K562 (cell line): Measurements from ENCODE around the gene ACADSB. TPM values are rescaled to one million over a fixed set of nuclear protein-coding genes. Genes with fewer than 3 reads are reported as not detected.

Source experiments
- ATAC-seq: fragments of 200-7000 bp; cut with Tn5 transposase; 3 replicates; pipeline ENCODE4 v1.9.1; 2020; ENCODE audit warnings: moderate library complexity
- BruUV-seq: library from RNA; stranded (reverse); fragments of 400-500 nt; replicated peaks from 2 replicates; lab custom pipeline; 2021; lab: Mats Ljungman, UMichigan
- CTCF ChIA-PET: fragments of 300-600 bp; formaldehyde crosslinking; extraction: SDS; loops from one replicate; lab custom pipeline; 2021; ENCODE audit warnings: low intra/inter-chr PET ratio; lab: Yijun Ruan, JAX
- POLR2A ChIA-PET: fragments of 300-600, 350-650 bp; sonication (Branson Sonifier 250); formaldehyde crosslinking; extraction: SDS; loops from one replicate; lab custom pipeline; 2021; ENCODE audit warnings: antibody characterized with exemption, inconsistent platforms; lab: Yijun Ruan, JAX
- DNase-seq, 4 experiments: peaks; one replicate each; pipeline versions ENCODE4 v3.0.0 to v3.0.0-alpha.2; 2011 to 2018; ENCODE audit warnings: low spot score in 3 of 4, mixed read lengths in 3 of 4; ENCODE audit errors: extremely low read depth in 1 of 4
- FAIRE-seq: peaks from 2 replicates; lab custom pipeline; 2011; peaks lifted over from hg19 to GRCh38; lab: Jason Lieb, UNC
- H2AFZ ChIP-seq: 2 replicates; pipeline ENCODE4 v1.6.0; 2011; ENCODE audit warnings: low read depth, low read length, control low read depth, inconsistent platforms
- H3K27ac ChIP-seq: fragments of 200-600 bp; 3 replicates; pipeline ENCODE4 v1.8.0; 2011; ENCODE audit warnings: low read depth, mild to moderate bottlenecking, control low read depth, inconsistent platforms, low read length, moderate library complexity, mixed read lengths; ENCODE audit errors: extremely low read depth
- H3K27me3 ChIP-seq, 2 experiments: fragments of 300-600 bp in 1 of 2; 2 replicates in 1 of 2; 3 replicates in 1 of 2; pipeline versions ENCODE4 v1.6.0 to v1.8.0; 2011; ENCODE audit warnings: inconsistent platforms in 2 of 2, low read length in 2 of 2, mild to moderate bottlenecking in 1 of 2, mixed read lengths in 1 of 2, moderate library complexity in 1 of 2; ENCODE audit not compliant: control insufficient read depth in 2 of 2, insufficient read depth in 2 of 2
- H3K36me3 ChIP-seq: fragments of 300-600 bp; 3 replicates; pipeline ENCODE4 v1.8.0; 2011; ENCODE audit warnings: mild to moderate bottlenecking, low read length, inconsistent platforms; ENCODE audit not compliant: control insufficient read depth, insufficient read depth
- H3K4me1 ChIP-seq, 2 experiments: fragments of 200-600 bp in 1 of 2; replicated peaks in 1 of 2; 2 replicates in 1 of 2; 3 replicates in 1 of 2; pipeline versions ENCODE4 v1.5.1 to v1.8.0; 2011; ENCODE audit warnings: inconsistent platforms in 2 of 2, low read length in 2 of 2, mild to moderate bottlenecking in 1 of 2, mixed read lengths in 1 of 2, moderate library complexity in 1 of 2; ENCODE audit not compliant: control insufficient read depth in 2 of 2, insufficient read depth in 2 of 2
- H3K4me2 ChIP-seq: 2 replicates; pipeline ENCODE4 v1.6.1; 2011; ENCODE audit warnings: low read length, control low read depth, inconsistent platforms, mixed read lengths; ENCODE audit not compliant: insufficient read depth
- H3K4me3 ChIP-seq: fragments of 200-600 bp; sonication (generic), shearing (Covaris generic); 2 replicates; pipeline ENCODE4 v1.5.1; 2016; ENCODE audit warnings: control low read depth, inconsistent platforms
- H3K79me2 ChIP-seq: fragments of 200-600 bp; 3 replicates; pipeline ENCODE4 v1.8.0; 2011; ENCODE audit warnings: low read length, inconsistent platforms; ENCODE audit not compliant: control insufficient read depth, insufficient read depth
- H3K9ac ChIP-seq, 2 experiments: 2 replicates each; pipeline versions ENCODE4 v1.6.0 to v1.6.1; 2011; ENCODE audit warnings: low read depth in 2 of 2, low read length in 2 of 2, control low read depth in 1 of 2, inconsistent platforms in 1 of 2, mild to moderate bottlenecking in 1 of 2, mixed read lengths in 1 of 2; ENCODE audit not compliant: insufficient read depth in 1 of 2
- H3K9me1 ChIP-seq: one replicate; pipeline ENCODE4 v1.6.0; 2011; ENCODE audit warnings: inconsistent platforms, mild to moderate bottlenecking, low read length, moderate library complexity; ENCODE audit not compliant: control insufficient read depth, insufficient read depth
- H3K9me3 ChIP-seq: replicated peaks from 2 replicates; pipeline ENCODE4 v1.5.1; 2011; ENCODE audit warnings: low read depth, low read length, inconsistent platforms; ENCODE audit not compliant: control insufficient read depth, insufficient read depth
- H4K20me1 ChIP-seq: replicated peaks from 2 replicates; pipeline ENCODE4 v1.6.1; 2011; ENCODE audit warnings: low read length, inconsistent platforms, mixed read lengths; ENCODE audit not compliant: control insufficient read depth, insufficient read depth
- DPF2 ChIP-seq: fragments of 450-650 bp; IDR thresholded peaks from 2 replicates; pipeline ENCODE4 v1.6.1; 2016
- ELF1 ChIP-seq: fragments of 200-800 bp; sonication (Bioruptor generic); IDR thresholded peaks from 2 replicates; pipeline ENCODE4 v1.6.1; 2016; ENCODE audit warnings: missing genetic modification characterization, missing compliant biosample characterization
- ETS2 ChIP-seq: IDR thresholded peaks from 2 replicates; pipeline ENCODE4 v1.6.1; 2016; ENCODE audit warnings: borderline replicate concordance, missing genetic modification characterization, mild to moderate bottlenecking, moderate library complexity, missing compliant biosample characterization; ENCODE audit not compliant: poor library complexity, severe bottlenecking
- FOXA1 ChIP-seq: fragments of 450-650 bp; IDR thresholded peaks from 2 replicates; pipeline ENCODE4 v1.6.1; 2016; ENCODE audit warnings: mild to moderate bottlenecking, borderline replicate concordance
- HMG20B ChIP-seq: fragments of 250-450 bp; sonication (Bioruptor Pico); IDR thresholded peaks from 2 replicates; pipeline ENCODE4 v1.5.0; 2021; ENCODE audit warnings: mild to moderate bottlenecking
- KLF13 ChIP-seq: fragments of 450-650 bp; IDR thresholded peaks from 2 replicates; pipeline ENCODE4 v1.6.1; 2016; ENCODE audit warnings: missing genetic modification characterization, low read depth, mild to moderate bottlenecking, missing compliant biosample characterization, moderate library complexity, borderline replicate concordance
- SAFB2 ChIP-seq: fragments of 200-400 bp; formaldehyde crosslinking; IDR thresholded peaks from 2 replicates; pipeline ENCODE4 v1.6.1; 2018; ENCODE audit warnings: borderline replicate concordance, low read length, low read depth, moderate library complexity; ENCODE audit not compliant: severe bottlenecking
- ZNF140 ChIP-seq: fragments of 250-450 bp; sonication (Bioruptor Pico); IDR thresholded peaks from 2 replicates; pipeline ENCODE4 v1.8.0; 2021; ENCODE audit warnings: moderate library complexity, mild to moderate bottlenecking, inconsistent platforms
- ZNF778 ChIP-seq: fragments of 450-650 bp; formaldehyde crosslinking; IDR thresholded peaks from 2 replicates; pipeline ENCODE4 v1.4.0; 2020; ENCODE audit warnings: mild to moderate bottlenecking, moderate library complexity
- WGBS: fragments of 100-300 bp; shearing (Covaris generic); methylation state at CpG from one replicate; pipeline ENCODE4 v1.1.6; 2016; ENCODE audit warnings: low coverage, mixed read lengths; ENCODE audit not compliant: insufficient coverage; ENCODE audit errors: missing lambda C conversion rate; 5-methylcytosine and 5-hydroxymethylcytosine counted together
- in situ Hi-C: fragments of 300-500 bp; cut with MboI; formaldehyde crosslinking; loops from 4 replicates; pipeline ENCODE4 v1.15.0; 2018; ENCODE audit warnings: inconsistent platforms, mixed read lengths
- intact Hi-C: fragments of 100-400 bp; cut with micrococcal nuclease; formaldehyde crosslinking; loops from 2 replicates; pipeline ENCODE4 v1.14.2; 2022
- polyA plus RNA-seq, 8 experiments: library from polyadenylated mRNA; depleted of rRNA in 4 of 8; stranded (reverse) in 5 of 8; unstranded in 3 of 8; fragments of >200 nt; fragmentation: Nextera tagmentation in 2 of 8; fragmentation: Illumina TruSeq in 1 of 8; extraction: Ambion mirVana in 2 of 8; extraction: Trizol in 1 of 8; gene quantifications; 2 replicates each; pipeline versions ENCODE4 v1.2.1 to v1.2.3, GENCODE V29; 2011 to 2014; ENCODE audit warnings: inconsistent platforms in 1 of 8, missing spikeins in 1 of 8
- total RNA-seq, 7 experiments: library from RNA; depleted of rRNA in 6 of 7; stranded (reverse); fragments of >200 nt in 6 of 7; fragmentation: Illumina TruSeq in 2 of 7; extraction: Trizol in 2 of 7; gene quantifications; 2 replicates each; pipeline versions ENCODE4 v1.2.1 to v1.2.3, GENCODE V29; 2011 to 2021; ENCODE audit warnings: low replicate concordance in 1 of 7

The ACADSB gene
- total and polyA plus RNA-seq, 9 of the 15 experiments (the other 6 are each of a cell fraction or from before 2014, with no cell fraction given) = 2.9 to 9.1 (median 5.8) TPM

DNA sequence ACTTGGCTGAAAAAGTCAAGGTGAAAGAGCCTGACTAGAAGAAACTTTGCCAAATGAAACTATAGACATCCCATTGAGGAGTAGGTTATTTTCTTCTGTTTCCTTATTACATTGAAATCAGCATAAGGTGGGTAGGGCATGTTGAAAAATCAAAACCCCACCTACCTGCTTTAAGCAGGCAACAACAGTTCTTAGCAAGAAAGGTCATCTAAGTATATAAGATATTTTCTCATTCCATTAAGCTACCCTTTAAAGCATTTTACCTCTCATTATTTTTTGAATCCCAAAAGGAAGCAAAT, 30.8 kb downstream of the ACADSB start:
- Histone ChIP-seq H3K36me3 (no peaks in the 10 kb centered on the region), H3K4me2 (no peak overlapping the region), H3K27me3 (no peaks in the 10 kb centered on the region), H3K9me3 (no peaks in the 10 kb centered on the region), H2AFZ (no peak overlapping the region), H3K79me2 (no peaks in the 10 kb centered on the region), H3K9me1 (no peaks in the 10 kb centered on the region), H3K27ac (no peak overlapping the region), H3K9ac (no peak overlapping the region), H3K4me3 (no peak overlapping the region), H4K20me1 (no peaks in the 10 kb centered on the region), H3K4me1 (no peaks in the 10 kb centered on the region)
- FAIRE-seq = no peak
- in situ Hi-C loops = loop anchor here (25.0 kb wide), 1 partner anchor 923 kb away; no protein-coding TSS in a partner anchor
- ATAC-seq = no peak
- no TSS peak for BruUV-seq
- ChIA-PET CTCF (no interaction called here), POLR2A (no interaction called here)
- intact Hi-C loops = no loop called here
- no peak for DNase-seq
- TF ChIP-seq ETS2 (no peak), FOXA1 (no peak), KLF13 (no peak), ZNF140 (no peak), ZNF778 (CRISPR knock-in tag) (no peak)

DNA sequence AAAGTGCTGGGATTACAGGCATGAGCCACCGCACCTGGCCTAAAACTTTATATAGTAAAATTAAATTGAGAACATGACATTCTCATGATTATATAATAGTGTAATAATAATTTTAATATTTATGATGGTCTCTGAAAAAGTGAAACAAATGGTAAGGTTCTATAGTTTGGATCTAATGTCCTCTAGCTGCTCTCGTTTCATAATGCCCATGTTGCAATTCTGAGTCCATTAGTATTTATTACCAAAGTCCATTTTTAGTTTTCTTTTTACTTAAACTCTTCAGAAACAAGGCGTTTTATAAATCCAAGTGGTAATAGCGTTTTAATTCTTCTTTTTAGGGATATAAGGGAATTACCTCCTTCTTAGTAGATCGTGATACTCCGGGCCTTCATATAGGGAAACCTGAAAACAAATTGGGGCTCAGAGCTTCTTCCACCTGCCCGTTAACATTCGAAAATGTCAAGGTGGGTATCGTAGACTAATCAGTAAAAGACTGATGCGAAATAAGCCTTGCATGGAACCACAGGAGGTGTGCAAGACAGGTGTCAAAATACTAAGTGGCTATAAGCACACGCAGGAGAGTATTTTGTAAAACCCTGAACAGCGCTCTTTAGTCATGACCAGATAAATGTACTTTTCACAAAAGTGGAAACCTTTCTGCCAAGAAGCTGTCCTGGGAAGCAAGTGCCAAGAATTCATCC, 34.1 kb downstream of the ACADSB start:
- no peaks in the 10 kb centered on the region for H3K36me3 ChIP-seq
- no peaks in the 10 kb centered on the region for H3K4me1 ChIP-seq
- POLR2A ChIA-PET = interaction anchor here (1.0 to 1.4 kb wide), 2 partner anchors 9 to 18 kb away, joined by 3 to 4 read pairs; no protein-coding TSS in a partner anchor
- BruUV-seq = no TSS peak
- no peak overlapping the region for H2AFZ ChIP-seq
- no peak overlapping the region for H3K4me2 ChIP-seq
- in situ Hi-C loops = loop anchor here (5.0 to 25.0 kb wide), 3 partner anchors 342 to 919 kb away; no protein-coding TSS in a partner anchor
- TF ChIP-seq HMG20B (CRISPR knock-in tag) (no peak), DPF2 (no peak), ELF1 (tag) (no peak), SAFB2 (no peak)
- TF ChIP-seq, all 486 proteins: peak for 0
- Histone ChIP-seq H4K20me1 (no peaks in the 10 kb centered on the region), H3K4me3 (no peak overlapping the region), H3K9ac (no peak overlapping the region), H3K9me3 (no peaks in the 10 kb centered on the region), H3K9me1 (no peaks in the 10 kb centered on the region), H3K27ac (no peak overlapping the region), H3K27me3 (no peaks in the 10 kb centered on the region), H3K79me2 (no peaks in the 10 kb centered on the region)
- ATAC-seq = no peak; the same call in 2 of the 3 replicates
- no peak for DNase-seq
- intact Hi-C loops = loop anchor here (1.0 to 10.0 kb wide), 4 partner anchors 64 to 516 kb away; no protein-coding TSS in a partner anchor
- FAIRE-seq = no peak
- 52% methylated on average over 12 of the region's 12 CpGs for WGBS
- CTCF ChIA-PET = interaction anchor here (0.7 to 2.9 kb wide), 3 partner anchors 244 to 540 kb away, joined by 3 to 28 read pairs (median 3); no protein-coding TSS in a partner anchor
